HuH-7 (cell line): ENCODE results near the gene GSDME.

ENCODE experiments used
- DNase-seq: peaks from one replicate; pipeline ENCODE4 v3.0.0; 2011; ENCODE audit warnings: low spot score

GSDME gene

GRCh38 chr7:24769851-24770250 lies 12.6 kb upstream of the GSDME start:
- no peak for DNase-seq

- no peak for DNase-seq
These were observed 12.0 kb upstream of the GSDME start for GRCh38 chr7:24769014-24769830.

GRCh38 chr7:24767878-24768569 lies 10.8 kb upstream of the GSDME start:
- no peak for DNase-seq

- DNase-seq = no peak
These were observed 7.9 kb upstream of the GSDME start for GRCh38 chr7:24764972-24765744.

DNA sequence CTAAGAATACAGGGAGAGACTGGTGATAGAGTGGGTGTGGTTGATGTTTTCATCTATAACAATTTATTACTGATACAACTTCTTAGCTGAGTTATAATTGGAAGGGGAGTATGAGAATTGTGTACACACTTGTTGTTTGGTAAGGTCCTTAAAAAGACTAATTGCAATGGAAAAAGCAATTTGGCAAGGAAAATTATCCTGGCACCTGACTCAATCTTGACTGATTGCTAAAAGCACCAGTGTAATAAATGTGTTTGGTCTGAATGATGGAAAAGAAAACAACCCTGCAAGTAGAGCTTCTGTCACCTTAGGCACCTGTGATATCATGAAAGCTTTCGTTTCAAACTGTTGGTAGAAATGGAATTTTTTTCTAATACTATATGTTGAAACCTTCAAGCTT lies 6.7 kb upstream of the GSDME start:
- DNase-seq = no peak

DNA sequence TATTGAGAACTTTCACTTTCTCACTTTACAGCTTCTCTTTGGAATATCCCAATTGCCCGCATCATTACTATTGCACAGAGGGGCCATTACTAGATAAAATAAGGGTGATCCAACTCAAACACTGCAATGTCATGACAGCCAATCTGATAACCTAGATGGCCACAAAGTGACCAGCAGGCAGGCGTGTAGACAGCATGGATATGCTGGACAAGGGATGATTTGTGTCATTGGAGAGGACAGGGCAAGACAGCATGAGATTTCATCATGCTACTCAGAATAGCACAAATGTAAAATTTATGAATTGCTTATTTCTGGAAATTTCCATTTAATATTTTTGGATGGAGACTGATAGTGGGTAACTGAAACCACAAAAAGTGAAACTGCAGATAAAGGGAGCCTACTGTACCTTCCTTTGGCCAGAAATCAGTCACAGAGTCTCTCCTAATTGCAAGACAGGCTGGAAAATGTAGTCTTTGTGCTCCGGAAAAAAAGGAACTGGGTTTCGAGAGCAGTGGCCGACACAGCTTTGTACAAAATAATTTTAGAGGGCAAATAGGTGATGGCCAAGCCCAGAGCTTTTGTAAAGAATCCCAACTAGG lies 6.1 kb upstream of the GSDME start:
- DNase-seq = no peak

- no peak for DNase-seq
These were observed 5.5 kb upstream of the GSDME start for GRCh38 chr7:24762771-24763170.

DNA sequence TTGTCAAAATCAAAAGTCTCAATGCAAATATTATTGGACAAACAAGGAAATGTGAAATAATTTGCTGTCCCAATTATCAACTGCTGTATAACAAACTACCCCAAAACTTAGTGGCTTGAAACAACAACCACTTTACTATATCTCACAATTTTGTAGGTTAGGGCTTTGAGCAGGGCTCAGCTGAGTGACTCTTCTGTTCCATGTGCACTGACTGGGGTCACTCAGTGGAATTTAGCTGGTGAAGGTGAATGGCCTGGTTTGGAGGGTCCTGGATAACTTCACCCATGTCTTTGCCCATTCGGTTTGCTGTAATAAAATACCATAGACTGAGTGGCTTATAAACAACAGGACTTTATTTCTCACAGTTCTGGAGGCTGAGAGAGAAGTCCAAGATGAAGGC lies 3.7 kb upstream of the GSDME start:
- DNase-seq = no peak

GRCh38 chr7:24756545-24757352 lies 515 bp downstream of the GSDME start:
- DNase-seq = peak; percentile 65

GRCh38 chr7:24755541-24756407 lies 1.5 kb downstream of the GSDME start:
- no peak for DNase-seq

DNA sequence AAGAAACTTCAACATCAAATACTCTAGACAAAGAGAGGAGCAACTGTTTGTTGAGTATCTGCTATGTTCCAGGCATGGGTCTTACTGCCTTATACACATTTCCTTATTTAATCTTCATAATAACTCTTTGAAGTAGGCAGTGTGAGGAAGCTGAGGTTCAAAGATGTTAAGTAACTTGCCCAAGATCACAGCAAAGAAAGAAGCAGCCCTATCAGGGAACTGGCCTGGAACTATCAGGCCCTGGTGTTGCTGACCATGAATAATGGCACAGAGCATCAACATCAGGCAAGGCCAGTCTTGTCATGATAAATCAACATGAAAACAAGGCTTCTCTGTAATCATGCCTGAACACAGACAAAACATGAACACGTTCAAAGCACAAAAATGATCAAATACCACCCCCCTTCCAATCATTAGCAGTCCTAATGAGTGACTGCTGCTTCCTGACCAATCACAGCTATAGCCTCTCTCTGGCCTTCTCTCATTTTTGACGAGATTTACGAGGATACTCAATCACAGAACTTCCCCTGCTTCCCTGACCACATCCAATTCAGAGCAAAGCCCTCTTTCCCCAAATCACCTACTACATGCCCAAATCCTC lies 2.3 kb downstream of the GSDME start:
- no peak for DNase-seq

DNA sequence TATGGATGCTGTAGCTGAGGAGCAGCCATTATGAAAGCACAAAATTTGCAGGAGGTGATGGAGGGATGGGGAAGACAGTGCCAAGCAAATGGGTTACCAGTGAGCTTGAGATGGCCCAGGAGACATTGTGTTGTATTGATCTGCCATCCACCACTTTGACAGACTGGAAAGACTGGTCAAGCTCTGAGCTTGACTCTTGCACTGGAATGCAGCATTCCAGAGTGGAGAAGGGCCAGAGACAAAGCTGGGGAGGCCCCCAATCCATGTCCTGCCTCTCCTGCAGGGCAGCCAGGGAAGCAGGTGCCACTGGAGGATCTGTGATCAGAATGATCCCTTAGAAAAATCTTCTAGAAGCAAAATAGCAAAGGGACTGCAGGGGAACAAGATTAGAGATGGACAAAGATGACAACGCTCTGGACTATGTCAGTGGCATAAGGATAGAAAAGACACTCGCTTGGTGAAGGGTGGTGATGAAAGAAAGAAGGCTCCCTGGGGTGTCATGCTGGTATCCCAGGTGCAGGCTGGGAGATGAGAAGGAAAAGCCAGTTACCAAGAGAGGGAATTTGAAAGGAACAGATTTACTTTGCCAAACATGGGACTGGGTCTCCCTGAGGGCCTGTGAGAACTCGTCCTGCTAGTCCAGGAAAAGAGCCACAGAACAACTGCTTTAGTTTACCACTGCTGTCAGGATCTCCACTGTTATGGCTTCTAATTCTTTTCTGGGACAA lies 5.0 kb downstream of the GSDME start:
- DNase-seq = no peak

- DNase-seq = no peak
These were observed 5.8 kb downstream of the GSDME start for GRCh38 chr7:24751484-24751883.

- DNase-seq = no peak
These were observed 6.7 kb downstream of the GSDME start for GRCh38 chr7:24750441-24751055.

- no peak for DNase-seq
These were observed 8.7 kb downstream of the GSDME start for GRCh38 chr7:24748521-24748920.

DNA sequence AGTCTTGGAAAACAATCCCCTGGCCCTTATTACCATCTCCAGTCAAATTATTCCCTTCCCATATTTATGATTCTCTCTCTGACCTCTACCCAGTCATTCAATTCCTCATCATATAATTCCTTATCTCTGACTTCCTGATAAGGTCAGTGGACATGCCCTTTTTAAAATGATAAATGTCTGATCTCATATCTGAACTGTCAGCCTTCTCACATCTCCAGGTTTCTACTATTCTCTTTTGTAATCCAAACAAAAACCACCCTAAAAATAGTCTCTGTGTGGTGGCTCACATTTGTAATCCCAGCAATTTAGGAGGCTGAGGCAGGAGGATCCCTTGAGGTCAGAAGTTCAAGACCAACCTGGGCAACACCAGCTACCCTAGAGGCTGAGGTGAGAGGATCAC lies 11.9 kb downstream of the GSDME start:
- no peak for DNase-seq

- DNase-seq = no peak
These were observed 13.8 kb downstream of the GSDME start for GRCh38 chr7:24743471-24743870.

DNA sequence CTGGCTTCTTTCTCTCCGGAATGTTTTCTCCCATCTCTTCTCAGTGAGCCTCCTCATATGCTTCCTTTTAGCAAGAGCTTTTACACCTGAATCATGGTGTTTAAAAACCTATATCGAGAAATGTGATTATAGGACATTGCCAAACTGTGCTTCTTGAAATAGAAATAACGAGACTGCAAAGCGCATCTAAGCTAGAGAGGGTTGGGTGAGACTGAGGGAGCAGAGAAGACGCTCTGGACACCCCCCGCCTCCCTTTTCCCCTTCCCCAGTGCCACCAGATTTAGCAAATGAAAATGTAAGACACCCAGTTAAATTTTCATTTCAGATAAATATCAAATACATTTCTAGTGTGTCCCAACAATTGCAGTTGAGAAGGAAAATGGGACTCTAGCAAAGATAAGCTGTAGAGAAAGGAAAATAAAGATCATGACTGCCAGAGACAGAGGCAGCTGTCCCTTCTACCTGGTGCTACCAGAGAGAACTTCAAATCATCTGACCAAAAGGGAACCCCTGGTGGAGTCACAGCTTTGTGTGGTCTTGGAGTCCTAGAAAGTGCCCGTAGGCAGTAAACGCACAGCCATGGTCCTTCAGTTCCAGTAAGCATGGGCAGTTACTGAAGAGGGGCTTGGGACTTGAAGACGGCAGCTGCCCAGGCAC lies 14.6 kb downstream of the GSDME start:
- no peak for DNase-seq
